GM21390 (cell line): ENCODE results near the gene RABL6.
"Not testable (repeated sequence)": the region's sequence is repeated elsewhere in the genome, so short reads cannot be mapped to it uniquely, and the experiment has no call there.

Experiments used
- ATAC-seq: cut with Tn5 transposase; IDR thresholded peaks from one replicate; pipeline ENCODE4 v1.9.1; 2021; ENCODE audit not compliant: unreplicated experiment

The RABL6 gene

GRCh38 chr9:136775191-136775590 is 32.6 kb upstream of the RABL6 start:
- ATAC-seq: no peak

GRCh38 chr9:136776947-136777346 is 30.8 kb upstream of the RABL6 start:
- no peak for ATAC-seq

GRCh38 chr9:136777359-136777758 is 30.4 kb upstream of the RABL6 start:
- no peak for ATAC-seq

GRCh38 chr9:136779808-136780207 is 27.9 kb upstream of the RABL6 start:
- no peak for ATAC-seq

GRCh38 chr9:136782452-136782851 is 25.3 kb upstream of the RABL6 start:
- no peak for ATAC-seq

GRCh38 chr9:136784249-136784996 is 23.3 kb upstream of the RABL6 start:
- ATAC-seq: no peak

GRCh38 chr9:136784997-136785361 is 22.8 kb upstream of the RABL6 start:
- ATAC-seq: no peak

- ATAC-seq: not testable (repeated sequence)
Measured at GRCh38 chr9:136785565-136786355, 22.0 kb upstream of the RABL6 start.

GRCh38 chr9:136786451-136786850 is 21.3 kb upstream of the RABL6 start:
- ATAC-seq: no peak

GRCh38 chr9:136786983-136787382 is 20.8 kb upstream of the RABL6 start:
- ATAC-seq: not testable (repeated sequence)

GRCh38 chr9:136787690-136788400 is 19.9 kb upstream of the RABL6 start:
- no peak for ATAC-seq

GRCh38 chr9:136788644-136789522 is 18.9 kb upstream of the RABL6 start:
- not testable (repeated sequence) for ATAC-seq

GRCh38 chr9:136789523-136789937 is 18.2 kb upstream of the RABL6 start:
- no peak for ATAC-seq

GRCh38 chr9:136790640-136791515 is 16.9 kb upstream of the RABL6 start, which contains the start of gene TMEM141:
TMEM141 (plus strand) TSS chr9:136791344; CDS start chr9:136791371, 27 bp downstream.
- peak; percentile 78 for ATAC-seq

- ATAC-seq: peak; percentile 14
Measured at GRCh38 chr9:136791516-136792276, 16.1 kb upstream of the RABL6 start.

- no peak for ATAC-seq
Measured at GRCh38 chr9:136792321-136793085, 15.2 kb upstream of the RABL6 start.

- no peak for ATAC-seq
Measured at GRCh38 chr9:136793086-136793946, 14.4 kb upstream of the RABL6 start.
